NCI-H2107 treated with DMSO at 0.1 percent for 48 hours (cell line): ENCODE data around the gene ARHGAP22.

Source experiments
- DNase-seq: peaks from one replicate; lab custom pipeline; 2025; ENCODE audit not compliant: unreplicated experiment; lab: John Stamatoyannopoulos, UW

ARHGAP22 gene

DNA sequence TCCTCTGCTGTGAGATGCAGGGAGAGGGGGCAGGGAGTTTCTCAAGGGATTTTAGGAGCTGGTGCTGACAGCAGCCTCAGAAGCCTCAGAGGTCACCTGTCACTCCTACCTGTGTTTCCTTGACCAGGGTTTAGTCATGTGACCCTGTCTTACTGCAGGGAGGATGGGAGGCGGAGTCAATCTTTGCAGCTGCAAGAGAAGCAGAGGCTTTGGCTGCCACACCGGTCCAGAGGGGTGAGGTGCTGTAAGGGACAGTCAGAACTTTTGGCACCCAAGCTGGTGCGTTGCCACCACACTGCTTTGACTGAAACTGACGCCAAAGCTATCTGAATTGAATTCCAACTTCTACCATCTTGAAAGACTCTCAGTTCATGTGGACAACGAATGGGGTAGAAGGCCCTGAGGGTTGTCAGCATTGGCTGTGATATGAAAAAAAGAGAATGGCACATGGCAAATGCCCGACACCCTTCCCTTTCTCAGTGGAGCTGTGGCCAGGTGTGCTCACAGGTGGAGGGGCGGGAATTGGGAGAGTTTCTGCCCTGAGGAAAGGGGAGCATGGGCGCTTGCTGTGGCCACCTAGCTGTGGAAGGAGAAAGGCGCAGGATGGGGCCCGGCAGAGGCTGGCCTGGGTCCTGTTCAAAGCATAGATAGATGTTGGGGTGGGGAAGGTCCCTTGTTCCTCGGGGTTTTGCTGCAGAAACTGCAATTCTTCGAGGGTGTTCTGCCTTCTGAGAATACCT lies 69.3 kb downstream of the ARHGAP22 start:
- no peak for DNase-seq

DNA sequence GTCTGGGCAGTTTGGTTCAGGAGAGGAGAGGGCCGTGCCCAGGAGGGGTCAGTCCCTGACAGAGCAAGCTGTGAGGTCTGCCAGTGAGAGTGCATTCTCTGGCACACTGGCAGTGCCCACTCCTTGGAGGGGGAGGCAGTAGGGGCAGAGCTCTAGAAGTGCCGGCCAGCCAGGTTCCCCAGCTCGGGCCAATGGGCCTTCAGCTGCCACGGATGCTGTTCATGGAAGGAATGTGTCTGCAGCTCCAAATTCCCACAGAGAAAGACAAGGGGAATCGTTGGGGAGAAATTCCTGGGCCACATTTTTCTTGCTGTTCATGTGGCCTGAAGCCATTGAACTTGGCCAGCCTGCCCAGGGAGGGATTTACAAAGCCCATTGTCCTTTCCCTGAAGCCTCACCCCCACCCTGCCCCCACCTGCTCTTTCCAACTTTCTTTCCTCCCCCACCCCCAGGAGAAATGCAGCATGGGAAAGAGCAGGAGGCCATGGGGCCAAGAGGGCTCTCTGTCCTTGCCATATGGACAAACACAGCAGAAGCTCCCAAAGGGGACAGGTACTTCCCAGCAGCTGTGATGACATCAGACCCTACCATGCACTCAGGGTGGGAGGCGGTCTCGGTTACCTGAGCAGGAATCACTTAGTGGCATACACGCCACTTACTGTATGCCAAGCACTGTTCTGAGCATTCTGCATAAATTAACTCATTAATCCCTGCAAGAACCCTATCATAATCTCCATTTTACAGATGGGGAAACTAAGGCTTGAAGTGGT lies 70.7 kb downstream of the ARHGAP22 start:
- no peak for DNase-seq

DNA sequence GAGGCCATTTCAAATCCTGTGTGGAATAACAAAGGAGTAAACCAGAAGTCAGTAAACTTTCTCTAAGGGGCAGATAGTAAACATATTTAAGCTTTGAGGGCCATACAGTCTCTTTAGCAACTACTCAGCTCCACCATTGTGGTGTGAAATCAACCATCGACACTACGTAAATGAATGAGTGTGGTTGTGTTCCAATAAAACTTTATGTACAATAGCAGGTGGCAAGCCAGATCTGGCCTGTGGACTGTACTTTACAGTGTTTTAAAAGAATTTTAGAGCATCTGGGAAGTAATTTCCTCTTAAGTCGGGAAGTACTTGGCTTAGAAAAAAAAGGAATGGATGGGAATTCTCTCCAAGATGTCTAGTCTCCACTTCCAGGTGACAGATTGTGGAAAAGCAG lies 71.3 kb downstream of the ARHGAP22 start:
- DNase-seq: no peak

DNA sequence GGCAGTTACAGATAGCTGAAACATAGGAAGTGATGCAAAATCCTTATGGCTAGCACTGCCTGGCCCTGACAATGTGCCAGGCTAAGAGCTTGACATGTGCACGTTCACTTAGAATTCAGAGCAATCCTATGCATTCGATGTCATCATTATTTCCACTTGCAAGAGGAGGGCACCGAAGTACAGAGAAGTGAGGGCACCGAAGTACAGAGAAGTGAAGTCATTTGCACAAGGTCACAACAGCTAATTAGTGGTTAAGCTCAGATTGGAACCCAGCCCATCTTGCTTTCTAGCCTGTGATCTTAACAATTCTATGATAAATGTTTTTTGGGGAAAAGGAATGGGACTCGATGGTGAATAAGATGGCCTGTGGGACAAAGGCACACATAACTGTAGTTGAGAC lies 73.4 kb downstream of the ARHGAP22 start:
- no peak for DNase-seq

DNA sequence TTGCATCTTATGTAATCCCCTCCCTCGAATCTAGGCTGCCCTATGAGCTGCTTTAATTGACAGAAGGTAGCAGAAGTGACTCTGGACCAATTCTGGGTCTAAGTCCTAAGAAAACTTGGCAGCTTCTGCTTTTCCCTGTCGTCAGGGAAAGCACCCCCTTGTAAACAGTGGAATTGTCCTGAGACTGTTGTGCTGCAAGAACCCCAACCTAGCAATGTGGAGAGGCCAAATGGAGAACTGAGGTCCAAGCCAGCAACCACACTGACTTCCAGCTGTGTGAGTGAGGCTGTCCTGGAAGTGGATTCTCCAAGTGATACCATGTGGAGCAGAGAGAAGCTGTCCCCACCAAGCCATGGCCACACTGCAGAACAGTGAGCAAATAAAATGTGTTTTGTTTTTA lies 75.5 kb downstream of the ARHGAP22 start:
- DNase-seq: no peak

DNA sequence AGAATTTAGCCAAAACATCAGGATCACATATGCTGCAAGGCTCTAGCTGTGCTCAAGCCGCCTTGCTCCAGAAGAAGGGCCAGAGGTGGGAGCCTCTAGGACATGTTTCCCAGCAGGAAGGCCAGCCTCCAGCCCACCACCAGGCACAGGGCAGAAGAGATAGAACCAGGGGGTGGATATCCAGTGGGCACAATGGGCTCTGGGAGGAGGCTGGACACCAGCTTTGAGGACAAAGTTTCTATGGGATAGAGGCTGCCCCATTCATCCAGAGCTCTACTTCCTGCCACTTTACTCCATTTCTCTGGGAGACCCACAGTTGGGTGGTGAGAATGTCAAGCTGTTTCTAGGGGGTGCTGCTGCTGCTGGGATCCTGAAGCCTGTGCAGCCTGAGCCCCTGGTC lies 77.1 kb downstream of the ARHGAP22 start:
- DNase-seq: no peak

DNA sequence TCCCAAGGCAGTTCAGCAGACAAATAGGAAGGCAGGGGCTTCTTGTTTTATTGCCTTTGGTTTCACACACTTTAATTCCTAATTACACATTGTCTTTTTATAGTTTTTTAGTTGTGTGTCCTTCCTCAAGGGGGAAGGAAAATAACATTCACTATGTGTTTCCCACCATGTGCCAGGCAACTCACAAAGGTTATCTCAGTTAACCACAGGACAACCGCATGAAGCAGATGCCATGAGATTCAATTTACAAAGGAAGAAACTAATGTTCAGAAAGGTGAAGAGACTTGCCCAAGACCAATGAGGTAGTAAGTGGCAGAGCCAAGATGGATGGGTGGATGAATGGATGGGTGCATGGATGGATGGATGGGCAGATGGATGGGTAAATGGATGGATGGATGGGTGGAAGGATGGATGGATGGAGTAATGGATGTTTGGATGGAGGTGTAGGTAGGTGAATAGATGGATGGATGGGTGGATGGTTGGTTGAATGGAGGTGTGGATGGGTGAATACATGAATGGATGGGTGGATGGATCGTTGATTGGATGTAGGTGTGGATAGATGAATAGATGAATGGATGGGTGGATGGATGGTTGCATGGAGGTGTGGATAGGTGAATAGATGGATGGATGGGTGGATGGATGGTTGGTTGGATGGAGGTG lies 77.9 kb downstream of the ARHGAP22 start:
- DNase-seq: no peak

DNA sequence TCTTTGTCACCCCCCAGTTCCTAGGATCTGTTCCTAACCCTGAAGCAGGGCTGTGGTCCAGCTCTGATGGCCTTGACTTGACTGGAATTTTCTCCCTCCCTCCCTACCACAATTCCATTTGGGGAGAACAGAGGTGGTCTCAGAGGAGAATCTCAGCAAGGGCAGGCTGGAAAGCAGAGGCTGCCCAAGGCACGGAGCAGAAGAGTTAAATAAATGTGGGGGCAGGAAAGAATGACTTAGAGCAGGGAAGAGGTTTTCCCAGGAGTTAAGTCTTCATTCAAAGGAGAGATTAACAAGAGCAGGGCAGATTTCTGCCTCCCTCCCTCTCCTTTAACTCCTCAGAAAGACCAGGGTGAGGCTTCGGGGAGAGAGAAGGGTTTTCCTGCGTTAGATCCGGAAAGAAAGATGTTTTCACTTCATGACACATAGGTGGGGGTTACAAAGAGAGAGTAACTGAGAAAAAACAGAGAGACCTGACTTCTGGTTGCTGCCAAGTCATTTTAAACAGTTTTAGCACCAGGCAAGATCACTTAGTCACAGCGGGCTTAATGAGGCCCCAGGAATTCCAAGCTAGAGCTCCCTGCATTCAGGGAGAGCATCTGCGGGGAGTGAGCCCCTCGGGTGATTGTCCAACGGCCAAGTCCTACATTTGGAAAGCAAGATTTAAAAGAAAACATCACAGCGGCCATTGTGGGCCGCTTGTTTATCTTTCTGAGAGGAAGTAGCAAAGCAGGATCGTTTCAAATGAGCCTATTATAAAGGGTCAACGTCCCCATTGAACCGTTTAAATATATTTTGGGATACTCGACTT lies 78.7 kb downstream of the ARHGAP22 start:
- no peak for DNase-seq

DNA sequence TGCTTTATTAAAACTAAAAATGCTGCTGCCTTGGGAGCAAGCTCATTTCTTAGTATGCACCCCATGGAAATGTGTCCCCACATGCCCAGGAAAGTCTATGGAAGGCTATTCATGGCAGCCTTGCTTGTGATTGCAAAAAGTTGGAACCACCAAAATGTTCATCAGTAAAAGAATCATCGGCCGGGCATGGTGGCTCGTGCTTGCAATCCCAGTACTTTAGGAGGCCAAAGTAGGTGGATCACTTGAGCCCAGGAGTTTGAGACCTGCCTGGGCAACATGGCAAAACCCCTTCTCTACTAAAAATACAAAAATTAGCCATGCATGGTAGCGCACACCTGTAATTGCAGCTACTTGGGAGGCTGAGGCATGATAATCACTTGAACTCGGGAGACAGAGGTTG lies 79.8 kb downstream of the ARHGAP22 start:
- no peak for DNase-seq

DNA sequence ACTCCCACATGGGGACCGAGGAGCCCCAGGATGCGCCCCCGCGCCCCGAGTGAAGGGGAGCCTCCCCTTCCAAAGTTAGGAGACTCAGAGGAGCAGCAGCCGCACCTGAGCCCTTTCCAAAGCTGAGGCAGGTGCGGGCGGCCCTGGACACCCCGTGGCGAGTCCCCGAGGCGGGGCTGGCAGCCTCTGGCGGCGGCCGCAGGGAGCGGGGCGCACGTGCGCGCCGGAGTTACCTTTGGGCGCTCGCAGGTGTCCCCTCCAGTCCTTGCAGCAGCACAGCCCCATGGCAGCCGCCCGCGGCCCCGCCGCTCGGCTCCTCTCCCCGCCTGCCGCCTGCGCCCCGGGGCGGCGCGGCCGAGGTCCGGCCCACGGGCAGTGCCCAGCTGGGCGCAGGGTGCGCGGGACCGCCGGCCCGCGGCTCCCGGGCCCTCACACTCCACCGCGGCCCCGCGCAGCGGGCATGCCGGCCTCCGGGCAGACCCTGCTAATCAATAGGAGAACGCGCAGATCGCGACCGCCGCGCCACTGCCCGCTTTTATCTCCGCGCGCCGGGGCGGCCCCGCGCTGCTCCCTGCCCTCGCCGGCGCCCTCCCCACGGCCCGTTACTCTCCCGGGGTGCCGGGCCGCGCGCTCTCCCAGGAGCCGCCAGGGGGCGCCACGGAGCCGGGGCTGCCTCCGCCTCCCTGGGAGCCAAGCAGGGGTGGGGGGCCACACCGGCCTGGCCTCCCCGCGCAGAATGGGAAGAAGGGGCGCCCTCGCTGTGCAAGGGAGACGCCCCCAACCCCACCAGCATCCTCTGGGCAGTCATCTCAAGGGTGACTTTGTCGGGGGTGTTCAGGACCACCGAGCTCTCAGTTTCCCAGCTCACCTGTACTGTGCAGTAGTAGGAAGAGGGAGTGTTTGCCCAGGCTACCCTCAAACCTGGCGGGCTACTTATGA lies 80.8 kb downstream of the ARHGAP22 start:
- DNase-seq: no peak

DNA sequence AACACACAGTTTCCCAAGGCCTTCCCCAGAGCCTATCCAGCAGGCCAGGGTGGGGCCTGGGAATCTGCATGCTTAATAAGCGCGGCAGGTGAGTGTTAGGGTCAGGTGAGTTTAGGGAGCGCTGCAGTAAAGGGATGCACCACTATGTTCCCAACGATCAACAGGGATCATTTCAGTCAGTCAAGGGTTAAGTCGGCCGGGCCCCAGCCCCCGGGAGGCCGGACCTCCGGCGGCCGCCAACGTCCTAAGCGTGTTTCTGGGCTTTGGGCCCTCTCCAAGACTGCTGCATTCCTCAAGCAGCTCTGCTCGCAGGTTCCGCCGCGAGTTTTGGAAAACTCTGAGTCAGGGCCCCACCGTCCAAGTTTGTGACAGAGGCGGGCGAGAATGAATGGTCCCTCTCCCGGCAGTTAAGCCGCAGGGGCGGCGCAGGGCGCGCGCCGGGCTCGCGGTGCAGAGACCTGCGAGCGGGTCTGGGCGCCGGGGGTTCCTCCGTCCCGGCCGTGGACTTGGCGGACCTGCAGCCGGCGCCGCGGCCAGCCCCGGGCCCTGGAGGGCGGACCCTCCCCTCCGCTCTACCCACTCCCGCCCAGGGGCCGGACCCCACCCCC lies 81.6 kb downstream of the ARHGAP22 start:
- DNase-seq: no peak

DNA sequence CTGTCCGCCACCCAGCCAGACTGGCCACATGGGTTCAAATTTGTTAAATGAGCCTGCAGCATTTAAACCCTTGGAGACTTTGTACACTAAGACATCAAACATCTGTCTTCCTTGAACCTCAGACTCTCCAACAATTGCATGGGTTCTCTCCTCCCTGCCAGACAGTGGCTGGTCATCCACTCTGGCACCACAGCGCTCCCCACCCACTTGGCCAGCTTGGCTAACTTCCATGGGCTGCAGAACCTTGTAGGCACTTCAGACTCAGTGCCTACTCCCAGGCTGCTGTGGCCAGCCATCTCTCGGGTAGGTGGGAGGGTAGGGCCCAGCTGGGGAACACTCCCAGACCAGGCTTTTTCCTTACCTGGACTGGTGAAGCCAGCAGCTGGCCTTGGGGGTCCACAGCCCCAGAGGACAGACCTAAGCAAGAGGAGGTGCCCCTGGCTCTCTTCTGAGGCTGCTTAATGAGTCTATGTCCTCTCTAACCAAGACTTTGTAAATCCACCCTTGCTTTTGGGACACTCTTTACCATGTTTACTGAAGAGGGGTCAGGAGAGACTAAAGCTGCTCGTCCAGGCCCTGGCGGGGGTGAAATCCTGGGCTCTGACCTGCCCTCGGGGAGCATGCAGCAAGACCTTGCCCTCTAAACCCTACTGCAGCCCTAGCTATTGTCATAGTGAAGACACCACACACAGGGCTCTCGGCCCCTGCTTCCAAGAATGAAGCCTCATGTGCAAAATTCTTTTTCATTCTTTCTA lies 82.7 kb downstream of the ARHGAP22 start:
- DNase-seq: no peak

DNA sequence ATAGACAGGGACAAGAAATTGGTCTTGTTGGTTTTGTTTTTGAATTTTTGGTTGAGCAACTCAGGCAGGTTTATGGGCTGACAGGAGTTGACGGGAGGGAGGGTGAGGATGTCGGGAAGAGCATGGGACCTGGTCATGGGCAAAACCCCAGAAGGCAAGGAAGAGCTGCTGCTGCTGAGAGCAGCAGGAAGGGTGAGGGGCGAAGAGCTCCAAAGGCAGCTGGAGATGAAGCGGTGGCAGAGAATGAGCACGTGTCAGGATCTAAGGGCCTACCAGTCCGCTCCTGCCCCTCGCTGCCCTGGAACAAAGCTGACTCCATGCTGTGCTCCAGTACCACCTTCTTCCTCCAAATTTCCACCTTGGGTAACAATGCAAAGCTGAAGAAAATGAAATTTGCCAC lies 84.3 kb downstream of the ARHGAP22 start:
- no peak for DNase-seq

DNA sequence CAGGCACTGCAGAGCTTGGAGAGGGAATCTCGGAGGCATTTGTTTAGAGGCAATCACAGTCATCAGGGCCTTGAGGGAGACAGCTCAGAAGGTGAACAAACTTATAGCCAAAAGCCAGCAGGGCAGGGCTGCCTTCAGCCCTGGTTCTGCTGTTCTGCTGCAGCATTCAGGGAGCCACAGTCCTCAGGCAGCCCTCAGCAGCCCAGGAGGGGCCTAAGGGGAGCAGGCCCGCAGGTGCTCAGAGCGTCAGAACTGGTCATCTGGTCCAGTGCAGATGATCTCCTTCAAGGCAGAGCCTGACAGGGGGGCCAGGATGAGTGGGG lies 84.7 kb downstream of the ARHGAP22 start:
- no peak for DNase-seq

DNA sequence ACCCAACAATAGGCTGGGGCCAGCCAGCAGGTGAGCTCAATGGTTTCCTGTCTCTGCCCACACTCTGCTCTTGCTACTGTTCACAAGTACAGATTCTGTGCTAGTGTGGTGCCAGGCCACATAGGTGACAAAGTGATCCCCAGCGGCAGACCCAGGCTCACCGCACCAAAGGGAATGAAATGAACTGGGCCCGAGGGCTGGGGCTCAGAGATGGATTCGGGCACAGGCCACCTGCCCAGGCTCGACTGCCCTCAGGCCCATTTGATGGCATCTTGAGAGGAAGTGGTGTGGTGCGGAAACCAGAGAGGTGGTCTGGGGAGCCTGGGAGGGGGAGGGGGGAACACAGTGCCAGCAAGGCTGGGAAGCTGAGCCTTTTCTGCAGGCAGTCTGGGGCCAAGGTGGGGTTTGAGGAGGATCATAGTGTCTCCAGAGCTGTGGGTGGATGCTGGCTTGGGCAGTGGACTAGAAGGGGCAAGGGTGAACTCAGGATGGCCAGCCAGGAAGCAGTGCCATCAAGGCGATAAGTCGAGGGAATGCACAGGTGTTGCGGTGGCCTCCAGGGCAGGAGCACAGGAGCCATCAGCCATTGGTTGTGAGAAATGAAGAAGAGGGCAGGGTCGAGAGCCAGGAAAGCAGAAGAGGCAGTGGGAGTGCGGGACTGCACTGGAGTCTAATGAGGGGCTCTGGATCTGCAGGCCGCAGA lies 85.2 kb downstream of the ARHGAP22 start:
- no peak for DNase-seq

DNA sequence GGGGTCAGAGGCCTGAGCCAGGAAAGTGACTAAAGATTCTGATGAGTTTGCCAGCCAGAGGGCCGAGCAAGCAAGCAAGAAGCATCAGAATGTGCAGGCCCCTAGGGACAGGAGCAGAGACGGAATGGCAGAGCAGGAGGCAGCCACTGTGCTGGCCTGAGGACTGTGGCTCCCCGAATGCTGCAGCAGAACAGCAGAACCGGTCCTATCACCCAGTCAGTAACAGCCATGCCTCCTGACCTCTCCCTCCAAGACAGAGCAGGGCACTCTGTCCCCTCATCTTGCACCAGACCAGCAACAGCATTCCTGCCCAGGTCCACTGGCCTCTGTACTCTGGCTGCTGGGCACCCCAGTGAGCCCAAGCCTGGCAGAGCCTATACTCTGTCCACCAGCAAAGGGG lies 85.9 kb downstream of the ARHGAP22 start:
- DNase-seq: no peak

DNA sequence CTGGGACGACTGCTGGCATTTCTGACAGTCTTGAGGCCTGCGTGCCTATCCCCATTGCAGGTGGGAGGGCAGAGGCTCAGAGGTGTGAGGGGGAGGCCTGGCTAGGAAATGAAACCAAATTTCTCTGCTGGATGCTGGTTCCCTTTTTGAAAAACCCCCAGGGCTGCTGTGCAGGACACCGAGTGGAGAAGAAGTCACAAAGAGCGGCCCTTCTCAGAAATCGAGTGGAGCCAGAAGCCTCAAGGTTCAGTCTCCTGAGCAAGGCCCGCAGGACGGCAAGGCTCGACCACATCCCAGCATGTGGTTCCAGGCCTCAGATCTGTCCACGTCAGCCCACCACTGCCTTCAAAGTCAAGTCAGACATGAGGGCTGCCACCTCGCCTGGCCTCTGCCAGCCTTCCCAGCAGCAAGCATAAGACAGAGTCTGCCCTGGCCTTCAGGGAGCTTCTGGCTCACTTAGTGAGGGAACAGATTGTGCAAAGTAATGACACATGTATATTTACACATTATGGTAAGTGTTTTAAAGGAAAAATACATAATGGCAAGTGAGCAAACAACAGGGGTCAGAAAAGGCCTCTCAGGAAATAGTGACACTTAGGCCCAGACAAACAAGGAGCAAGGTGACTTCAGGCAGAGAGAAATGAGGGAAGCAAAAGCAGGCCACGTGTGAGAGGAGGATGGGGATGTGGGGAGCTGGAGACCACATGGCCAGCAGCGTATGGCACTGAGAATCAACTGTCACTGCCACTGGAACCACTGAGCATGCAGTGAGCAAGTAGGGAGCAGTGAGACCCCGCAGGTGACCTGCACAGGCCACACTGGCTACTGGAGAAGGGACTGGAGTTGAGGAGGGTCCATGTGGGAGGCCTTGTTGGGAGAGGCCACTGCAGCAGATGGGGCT lies 86.7 kb downstream of the ARHGAP22 start:
- no peak for DNase-seq

DNA sequence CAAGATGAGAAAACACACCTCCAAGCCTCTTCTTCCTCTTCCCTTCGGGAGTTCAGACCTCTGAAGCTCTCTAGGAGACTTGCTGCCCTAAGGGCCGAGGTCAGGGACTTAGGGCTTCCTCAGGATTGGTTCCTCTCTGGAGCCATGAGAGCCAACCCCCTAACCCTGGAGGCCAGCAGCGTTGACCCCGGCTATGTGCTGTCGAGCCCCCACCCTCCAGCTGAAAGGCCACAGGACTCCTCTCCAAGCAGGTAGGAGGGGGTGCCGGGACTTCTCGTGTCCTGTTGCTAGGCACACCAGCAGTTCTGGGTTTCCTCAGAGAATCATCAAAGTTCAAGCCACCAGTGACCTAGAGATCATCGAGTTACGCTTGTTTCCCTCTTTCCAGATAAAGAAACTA lies 87.4 kb downstream of the ARHGAP22 start:
- no peak for DNase-seq
